BE2C (cell line): ENCODE results near the gene TMEM244.

Experiments used
- DNase-seq: peaks from one replicate; pipeline ENCODE4 v3.0.0-alpha.2; 2020
- H3K27me3 ChIP-seq: fragments of 250-450 bp; sonication (Bioruptor Pico); 2 replicates; pipeline ENCODE4 v1.5.1; 2020; ENCODE audit warnings: mild to moderate bottlenecking
- H3K36me3 ChIP-seq: fragments of 250-450 bp; sonication (Bioruptor Pico); 2 replicates; pipeline ENCODE4 v1.5.1; 2020; ENCODE audit warnings: mild to moderate bottlenecking
- H3K4me1 ChIP-seq: fragments of 250-450 bp; sonication (Bioruptor Pico); 2 replicates; pipeline ENCODE4 v1.5.1; 2020
- H3K4me3 ChIP-seq: 2 replicates; pipeline ENCODE4 v1.5.1; 2011; ENCODE audit warnings: low read depth, low read length
- H3K9me3 ChIP-seq: fragments of 250-450 bp; sonication (Bioruptor Pico); 2 replicates; pipeline ENCODE4 v1.5.1; 2020
- CTCF ChIP-seq: IDR thresholded peaks from 2 replicates; pipeline ENCODE4 v1.5.1; 2012; ENCODE audit warnings: mild to moderate bottlenecking, low read depth, low read length

Gene TMEM244

DNA sequence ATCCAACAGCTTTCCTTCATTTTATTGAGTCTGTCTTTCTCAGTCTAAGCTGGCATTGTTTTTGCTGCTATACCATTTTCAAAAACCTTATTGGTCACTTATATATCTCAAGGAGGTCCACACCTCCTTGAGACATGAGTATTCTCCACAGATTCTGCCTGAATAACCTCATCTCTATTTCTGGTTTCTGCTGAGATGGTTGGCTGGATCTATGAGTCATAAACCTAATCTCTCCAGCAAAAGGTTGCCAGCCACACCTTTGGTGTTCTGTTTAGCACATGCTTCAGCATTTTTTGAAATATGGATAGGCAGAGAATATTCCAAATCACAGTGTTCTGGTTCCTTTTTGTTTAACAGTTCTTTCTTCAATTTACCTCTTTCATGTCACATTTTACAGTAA is 40.8 kb upstream of the TMEM244 start:
- no peak for DNase-seq
- no peak for TF ChIP-seq CTCF
- Histone ChIP-seq H3K4me3 (no peak overlapping the region), H3K27me3 (no peaks in the 10 kb centered on the region), H3K9me3 (no peaks in the 10 kb centered on the region), H3K4me1 (no peaks in the 10 kb centered on the region), H3K36me3 (no peaks in the 10 kb centered on the region)

DNA sequence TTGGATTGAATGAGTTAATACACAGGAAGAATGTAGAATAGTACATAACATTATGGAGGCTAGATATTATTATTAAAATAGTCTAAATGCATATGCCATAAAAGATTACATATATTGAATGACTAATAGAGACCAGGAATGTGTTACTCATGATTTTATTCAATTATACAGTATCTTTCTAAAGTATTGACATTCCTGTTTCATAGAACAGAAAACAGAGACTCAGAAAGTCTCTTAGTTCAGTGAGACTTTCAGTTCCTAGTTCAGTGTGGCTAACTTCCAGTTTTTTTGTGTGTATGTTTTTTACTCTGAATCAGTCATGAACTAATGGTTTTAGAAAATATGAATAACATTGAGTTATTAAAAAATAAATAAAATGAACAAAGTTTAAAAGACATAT is 34.6 kb upstream of the TMEM244 start:
- Histone ChIP-seq H3K4me1 (no peaks in the 10 kb centered on the region), H3K36me3 (no peaks in the 10 kb centered on the region), H3K27me3 (no peaks in the 10 kb centered on the region), H3K9me3 (no peaks in the 10 kb centered on the region), H3K4me3 (no peak overlapping the region)
- no peak for TF ChIP-seq CTCF
- no peak for DNase-seq

DNA sequence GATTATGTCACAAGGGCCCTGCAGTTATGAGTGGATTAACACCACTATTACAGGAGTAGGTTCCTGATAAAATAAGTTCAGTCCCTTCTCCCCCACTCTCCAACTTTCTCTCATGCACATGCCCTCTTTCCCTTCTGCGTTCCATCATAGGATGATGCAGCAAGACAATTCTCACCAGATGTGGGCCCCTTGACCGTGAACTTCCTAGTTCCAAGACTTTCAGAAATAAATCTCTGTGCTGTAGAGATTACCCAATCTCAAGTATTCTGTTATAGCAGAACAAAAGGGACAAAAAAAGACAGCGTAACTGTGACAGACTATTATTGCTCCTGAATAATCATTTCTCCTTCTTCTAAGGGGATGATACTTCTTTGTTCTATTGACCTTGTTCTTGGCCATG is 33.8 kb upstream of the TMEM244 start:
- Histone ChIP-seq H3K9me3 (no peaks in the 10 kb centered on the region), H3K4me1 (no peaks in the 10 kb centered on the region), H3K36me3 (no peaks in the 10 kb centered on the region), H3K27me3 (no peaks in the 10 kb centered on the region), H3K4me3 (no peak overlapping the region)
- TF ChIP-seq CTCF = no peak
- DNase-seq = no peak

- no peak overlapping the region for H3K4me3 ChIP-seq
- H3K36me3 ChIP-seq = no peaks in the 10 kb centered on the region
- no peak for DNase-seq
- H3K9me3 ChIP-seq = no peaks in the 10 kb centered on the region
- TF ChIP-seq CTCF = 0 out of 2 replicates have a peak, but pooled peaks have one; percentile 8
- no peaks in the 10 kb centered on the region for H3K27me3 ChIP-seq
- H3K4me1 ChIP-seq = no peaks in the 10 kb centered on the region
These were observed 32.5 kb upstream of the TMEM244 start for GRCh38 chr6:129893640-129894039.

GRCh38 chr6:129890701-129891100 is 29.6 kb upstream of the TMEM244 start:
- Histone ChIP-seq H3K4me3 (no peak overlapping the region), H3K36me3 (no peaks in the 10 kb centered on the region), H3K9me3 (no peaks in the 10 kb centered on the region), H3K4me1 (no peaks in the 10 kb centered on the region), H3K27me3 (no peaks in the 10 kb centered on the region)
- DNase-seq = no peak
- no peak for TF ChIP-seq CTCF

GRCh38 chr6:129890164-129890563 is 29.0 kb upstream of the TMEM244 start:
- no peak for DNase-seq
- Histone ChIP-seq H3K4me1 (no peaks in the 10 kb centered on the region), H3K36me3 (no peaks in the 10 kb centered on the region), H3K27me3 (no peaks in the 10 kb centered on the region), H3K4me3 (no peak overlapping the region), H3K9me3 (no peaks in the 10 kb centered on the region)
- TF ChIP-seq CTCF = no peak
